Panc1 (cell line): ENCODE measurements around the gene AS3MT. TPM values are rescaled to one million over a fixed set of nuclear protein-coding genes. Genes with fewer than 3 reads are reported as not detected.

ENCODE experiments used
- ATAC-seq: fragments of 200-7000 bp; cut with Tn5 transposase; 2 replicates; pipeline ENCODE4 v1.9.1; 2020; ENCODE audit warnings: mild to moderate bottlenecking, moderate library complexity
- BruUV-seq: library from RNA; stranded (reverse); fragments of 400-500 nt; replicated peaks from 2 replicates; lab custom pipeline; 2021; lab: Mats Ljungman, UMichigan
- CTCF ChIA-PET: fragments of 300-600 bp; sonication (Branson Sonifier 250); formaldehyde crosslinking; loops from one replicate; lab custom pipeline; 2022; ENCODE audit warnings: antibody characterized with exemption; lab: Charles Lee
- POLR2A ChIA-PET: fragments of 300-600 bp; sonication (Branson Sonifier 250); formaldehyde crosslinking; loops from one replicate; lab custom pipeline; 2022; ENCODE audit warnings: antibody characterized with exemption; lab: Charles Lee
- DNase-seq: peaks from one replicate; pipeline ENCODE4 v3.0.0-alpha.2; 2010; ENCODE audit warnings: low read depth, low spot score
- H3K27ac ChIP-seq: 2 replicates; pipeline ENCODE4 v1.5.1; 2011; ENCODE audit warnings: mild to moderate bottlenecking, low read length, inconsistent platforms
- H3K27me3 ChIP-seq: fragments of 200-500 bp; sonication (Bioruptor generic); 2 replicates; pipeline ENCODE4 v1.6.0; 2014; ENCODE audit warnings: low read length, inconsistent platforms; ENCODE audit not compliant: control insufficient read depth, insufficient read depth
- H3K36me3 ChIP-seq: fragments of 200-500 bp; sonication (Bioruptor generic); 2 replicates; pipeline ENCODE4 v1.5.1; 2014; ENCODE audit warnings: inconsistent platforms, mild to moderate bottlenecking, low read length, moderate library complexity; ENCODE audit not compliant: control insufficient read depth, insufficient read depth
- H3K4me1 ChIP-seq: 2 replicates; pipeline ENCODE4 v1.5.1; 2011; ENCODE audit warnings: inconsistent platforms, mild to moderate bottlenecking, low read length, moderate library complexity; ENCODE audit not compliant: control insufficient read depth, insufficient read depth
- H3K4me3 ChIP-seq, 2 experiments: 2 replicates each; pipeline ENCODE4 v1.5.1; 2011 to 2012; ENCODE audit warnings: low read depth in 2 of 2, low read length in 2 of 2, mild to moderate bottlenecking in 2 of 2, inconsistent platforms in 1 of 2, moderate library complexity in 1 of 2
- H3K9me3 ChIP-seq: fragments of 200-500 bp; sonication (Bioruptor generic); 2 replicates; pipeline ENCODE4 v1.5.1; 2014; ENCODE audit warnings: low read depth, mild to moderate bottlenecking, inconsistent platforms, low read length, moderate library complexity; ENCODE audit not compliant: control insufficient read depth, insufficient read depth
- POLR2AphosphoS5 ChIP-seq: IDR thresholded peaks from 2 replicates; pipeline ENCODE4 v1.6.1; 2012; ENCODE audit warnings: mild to moderate bottlenecking, low read depth, low read length, moderate library complexity
- REST ChIP-seq, 2 experiments: IDR thresholded peaks; 2 replicates each; pipeline ENCODE4 v1.6.1; 2011 to 2012; ENCODE audit warnings: low read depth in 2 of 2, control low read depth in 1 of 2, low read length in 1 of 2, mild to moderate bottlenecking in 1 of 2, moderate library complexity in 1 of 2; ENCODE audit not compliant: insufficient read depth in 1 of 2
- SIN3A ChIP-seq: IDR thresholded peaks from 2 replicates; pipeline ENCODE4 v1.6.1; 2012; ENCODE audit warnings: low read depth, mild to moderate bottlenecking, low read length, moderate library complexity, borderline replicate concordance; ENCODE audit not compliant: insufficient read depth
- TCF7L2 ChIP-seq: IDR thresholded peaks from 2 replicates; pipeline ENCODE4 v1.6.1; 2011; ENCODE audit warnings: mild to moderate bottlenecking, low read depth, low read length, inconsistent platforms
- in situ Hi-C: cut with HindIII; loops from 2 replicates; pipeline ENCODE4 v1.10.0; 2016; ENCODE audit warnings: low sequenced_read_pairs, low pct_unique_long_range_greater_than_20kb
- intact Hi-C: fragments of 100-400 bp; cut with micrococcal nuclease; formaldehyde crosslinking; loops from one replicate; pipeline ENCODE4 v1.10.0; 2022; ENCODE audit not compliant: unreplicated experiment
- total RNA-seq: library from RNA; stranded (reverse); gene quantifications from one replicate; pipeline ENCODE4 v1.2.1, GENCODE V29; 2021; ENCODE audit not compliant: unreplicated experiment
- TF ChIP-seq, protein P1 (sequence below): fragments of 450-650 bp; IDR thresholded peaks from 2 replicates; pipeline ENCODE4 v1.5.1; 2017; ENCODE audit warnings: mild to moderate bottlenecking

The AS3MT gene
- total RNA-seq, 1 experiment from 2014 or later = 4.0 TPM

GRCh38 chr10:102946992-102947391 is 77.7 kb downstream of the AS3MT start:
- no peak for ATAC-seq
- ChIA-PET CTCF (no interaction called here), POLR2A (interaction anchor here (0.6 kb wide), 1 partner anchor 91 kb away, joined by 3 read pairs; no protein-coding TSS in a partner anchor)
- Histone ChIP-seq H3K4me3 (no peak overlapping the region), H3K27me3 (no peaks in the 10 kb centered on the region), H3K36me3 (no peaks in the 10 kb centered on the region), H3K4me1 (peaks cover 7% of the 10 kb centered on the region), H3K27ac (no peak overlapping the region), H3K9me3 (no peaks in the 10 kb centered on the region)
- intact Hi-C loops (no loop called here), in situ Hi-C loops (no loop called here)
- DNase-seq = no peak
- BruUV-seq = no TSS peak
- TF ChIP-seq POLR2AphosphoS5 (no peak), SIN3A (no peak), TCF7L2 (no peak), REST (IDR thresholded peaks at IDR 0.05; ENCODE audit: insufficient read depth in 1 of 2, low read depth in 2 of 2, low read length in 1 of 2) (no peak)
- TF ChIP-seq, protein P1, sequence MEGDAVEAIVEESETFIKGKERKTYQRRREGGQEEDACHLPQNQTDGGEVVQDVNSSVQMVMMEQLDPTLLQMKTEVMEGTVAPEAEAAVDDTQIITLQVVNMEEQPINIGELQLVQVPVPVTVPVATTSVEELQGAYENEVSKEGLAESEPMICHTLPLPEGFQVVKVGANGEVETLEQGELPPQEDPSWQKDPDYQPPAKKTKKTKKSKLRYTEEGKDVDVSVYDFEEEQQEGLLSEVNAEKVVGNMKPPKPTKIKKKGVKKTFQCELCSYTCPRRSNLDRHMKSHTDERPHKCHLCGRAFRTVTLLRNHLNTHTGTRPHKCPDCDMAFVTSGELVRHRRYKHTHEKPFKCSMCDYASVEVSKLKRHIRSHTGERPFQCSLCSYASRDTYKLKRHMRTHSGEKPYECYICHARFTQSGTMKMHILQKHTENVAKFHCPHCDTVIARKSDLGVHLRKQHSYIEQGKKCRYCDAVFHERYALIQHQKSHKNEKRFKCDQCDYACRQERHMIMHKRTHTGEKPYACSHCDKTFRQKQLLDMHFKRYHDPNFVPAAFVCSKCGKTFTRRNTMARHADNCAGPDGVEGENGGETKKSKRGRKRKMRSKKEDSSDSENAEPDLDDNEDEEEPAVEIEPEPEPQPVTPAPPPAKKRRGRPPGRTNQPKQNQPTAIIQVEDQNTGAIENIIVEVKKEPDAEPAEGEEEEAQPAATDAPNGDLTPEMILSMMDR = no peak

GRCh38 chr10:102948176-102948575 is 78.9 kb downstream of the AS3MT start:
- TF ChIP-seq TCF7L2 = no peak
- no peak for TF ChIP-seq SIN3A
- TF ChIP-seq POLR2AphosphoS5 = no peak
- TF ChIP-seq, protein P1 = no peak
- no peak for TF ChIP-seq REST (IDR thresholded peaks at IDR 0.05; ENCODE audit: insufficient read depth in 1 of 2, low read depth in 2 of 2, low read length in 1 of 2)
- H3K9me3 ChIP-seq = no peaks in the 10 kb centered on the region
- intact Hi-C loops = no loop called here
- H3K4me1 ChIP-seq = peaks cover 7% of the 10 kb centered on the region
- POLR2A ChIA-PET = no interaction called here
- CTCF ChIA-PET = no interaction called here
- ATAC-seq = no peak
- H3K4me3 ChIP-seq = no peak overlapping the region
- no peaks in the 10 kb centered on the region for H3K36me3 ChIP-seq
- H3K27ac ChIP-seq = no peak overlapping the region
- no peaks in the 10 kb centered on the region for H3K27me3 ChIP-seq
- BruUV-seq = no TSS peak
- in situ Hi-C loops = no loop called here
- no peak for DNase-seq
